HEK293 (cell line): Measurements from ENCODE around the gene PKIB.

ENCODE experiments used
- CTCF ChIA-PET: fragments of 350-600 bp; formaldehyde crosslinking; extraction: SDS; loops from one replicate; lab custom pipeline; 2021; ENCODE audit warnings: antibody characterized with exemption; lab: Yijun Ruan, JAX
- POLR2A ChIA-PET: fragments of 300-600 bp; formaldehyde crosslinking; extraction: SDS; loops from one replicate; lab custom pipeline; 2020; ENCODE audit warnings: antibody characterized with exemption, inconsistent platforms; lab: Yijun Ruan, JAX
- H3K27ac ChIP-seq: fragments of 200-500 bp; sonication (Bioruptor generic); 2 replicates; pipeline ENCODE4 v1.5.1; 2014; ENCODE audit warnings: low read depth, low read length, control low read depth, inconsistent platforms; ENCODE audit errors: extremely low read depth
- H3K36me3 ChIP-seq, 2 experiments: fragments of 200-500 bp in 1 of 2; sonication (Bioruptor generic) in 1 of 2; 1 replicate in 1 of 2; 2 replicates in 1 of 2; pipeline ENCODE4 v1.5.1; 2014 to 2017; ENCODE audit warnings: inconsistent platforms in 2 of 2, low read length in 2 of 2; ENCODE audit not compliant: control insufficient read depth in 2 of 2, insufficient read depth in 1 of 2
- H3K4me1 ChIP-seq: fragments of 200-500 bp; sonication (Bioruptor generic); 2 replicates; pipeline ENCODE4 v1.5.1; 2014; ENCODE audit warnings: mild to moderate bottlenecking, low read length, inconsistent platforms; ENCODE audit not compliant: control insufficient read depth, insufficient read depth
- H3K4me3 ChIP-seq: 2 replicates; pipeline ENCODE4 v1.5.1; 2011; ENCODE audit warnings: low read depth, mild to moderate bottlenecking, control low read depth, low read length, moderate library complexity
- H3K9me3 ChIP-seq: fragments of 200-500 bp; sonication (Bioruptor generic); 2 replicates; pipeline ENCODE4 v1.5.1; 2014; ENCODE audit warnings: low read depth, low read length, inconsistent platforms; ENCODE audit not compliant: control insufficient read depth, insufficient read depth
- BCL11B ChIP-seq: fragments of 450-650 bp; formaldehyde crosslinking; IDR thresholded peaks from 2 replicates; pipeline ENCODE4 v1.5.1; 2016; ENCODE audit warnings: low read depth, missing biosample characterization, missing genetic modification characterization
- CTCF ChIP-seq: fragments of 450-650 bp; formaldehyde crosslinking; IDR thresholded peaks from 2 replicates; pipeline ENCODE4 v1.5.1; 2016; ENCODE audit warnings: missing biosample characterization, missing genetic modification characterization
- SP2 ChIP-seq: fragments of 450-650 bp; formaldehyde crosslinking; IDR thresholded peaks from 2 replicates; pipeline ENCODE4 v1.5.1; 2016; ENCODE audit warnings: missing biosample characterization, missing genetic modification characterization
- ZBTB48 ChIP-seq: fragments of 450-650 bp; formaldehyde crosslinking; IDR thresholded peaks from 2 replicates; pipeline ENCODE4 v1.5.1; 2016; ENCODE audit warnings: missing biosample characterization, missing genetic modification characterization
- ZNF112 ChIP-seq: fragments of 450-650 bp; formaldehyde crosslinking; IDR thresholded peaks from 2 replicates; pipeline ENCODE4 v1.5.0; 2017; ENCODE audit warnings: missing biosample characterization, missing genetic modification characterization
- ZNF121 ChIP-seq: fragments of 450-650 bp; formaldehyde crosslinking; IDR thresholded peaks from 2 replicates; pipeline ENCODE4 v1.5.1; 2016; ENCODE audit warnings: missing biosample characterization, missing genetic modification characterization
- ZNF138 ChIP-seq: fragments of 450-650 bp; formaldehyde crosslinking; IDR thresholded peaks from 2 replicates; pipeline ENCODE4 v1.5.1; 2016; ENCODE audit warnings: missing biosample characterization, missing genetic modification characterization, borderline replicate concordance
- ZNF140 ChIP-seq: fragments of 450-650 bp; formaldehyde crosslinking; IDR thresholded peaks from 2 replicates; pipeline ENCODE4 v1.5.1; 2016; ENCODE audit warnings: missing biosample characterization, missing genetic modification characterization
- ZNF146 ChIP-seq: fragments of 450-650 bp; formaldehyde crosslinking; IDR thresholded peaks from 2 replicates; pipeline ENCODE4 v1.5.1; 2016; ENCODE audit warnings: missing biosample characterization, missing genetic modification characterization
- ZNF175 ChIP-seq: fragments of 450-650 bp; formaldehyde crosslinking; IDR thresholded peaks from 2 replicates; pipeline ENCODE4 v1.5.1; 2016; ENCODE audit warnings: missing biosample characterization, missing genetic modification characterization
- ZNF335 ChIP-seq: fragments of 450-650 bp; formaldehyde crosslinking; conservative IDR thresholded peaks from 2 replicates; pipeline ENCODE4 v1.5.1; 2016; ENCODE audit warnings: missing biosample characterization, missing genetic modification characterization
- ZNF48 ChIP-seq: fragments of 450-650 bp; formaldehyde crosslinking; IDR thresholded peaks from 2 replicates; pipeline ENCODE4 v1.5.1; 2016; ENCODE audit warnings: missing biosample characterization, missing genetic modification characterization
- ZNF518A ChIP-seq: fragments of 450-650 bp; formaldehyde crosslinking; conservative IDR thresholded peaks from 2 replicates; pipeline ENCODE4 v1.5.1; 2016; ENCODE audit warnings: low read depth, missing biosample characterization, missing genetic modification characterization
- ZNF654 ChIP-seq: fragments of 450-650 bp; formaldehyde crosslinking; IDR thresholded peaks from 2 replicates; pipeline ENCODE4 v1.5.1; 2016; ENCODE audit warnings: low read depth, missing biosample characterization, missing genetic modification characterization
- ZNF664 ChIP-seq: fragments of 450-650 bp; formaldehyde crosslinking; IDR thresholded peaks from 2 replicates; pipeline ENCODE4 v1.5.1; 2016; ENCODE audit warnings: missing biosample characterization, missing genetic modification characterization
- ZNF830 ChIP-seq: fragments of 450-650 bp; IDR thresholded peaks from 2 replicates; pipeline ENCODE4 v1.5.0; 2018; ENCODE audit warnings: missing biosample characterization, missing genetic modification characterization, low read depth, mild to moderate bottlenecking, moderate library complexity
- ZSCAN18 ChIP-seq: fragments of 450-650 bp; formaldehyde crosslinking; IDR thresholded peaks from 2 replicates; pipeline ENCODE4 v1.5.1; 2016; ENCODE audit warnings: missing biosample characterization, missing genetic modification characterization
- TF ChIP-seq, protein P1 (sequence below): fragments of 450-650 bp; formaldehyde crosslinking; IDR thresholded peaks from 2 replicates; pipeline ENCODE4 v1.5.1; 2016; ENCODE audit warnings: missing biosample characterization, missing genetic modification characterization
- TF ChIP-seq, protein P2 (sequence below): fragments of 450-650 bp; formaldehyde crosslinking; IDR thresholded peaks from 2 replicates; pipeline ENCODE4 v1.5.1; 2016; ENCODE audit warnings: missing biosample characterization, missing genetic modification characterization
- TF ChIP-seq, protein P3 (sequence below): fragments of 450-650 bp; formaldehyde crosslinking; IDR thresholded peaks from 2 replicates; pipeline ENCODE4 v1.5.1; 2017; ENCODE audit warnings: missing biosample characterization, missing genetic modification characterization
- TF ChIP-seq, protein P4 (sequence below): fragments of 450-650 bp; formaldehyde crosslinking; IDR thresholded peaks from 2 replicates; pipeline ENCODE4 v1.5.1; 2016; ENCODE audit warnings: missing biosample characterization, missing genetic modification characterization

PKIB gene

DNA sequence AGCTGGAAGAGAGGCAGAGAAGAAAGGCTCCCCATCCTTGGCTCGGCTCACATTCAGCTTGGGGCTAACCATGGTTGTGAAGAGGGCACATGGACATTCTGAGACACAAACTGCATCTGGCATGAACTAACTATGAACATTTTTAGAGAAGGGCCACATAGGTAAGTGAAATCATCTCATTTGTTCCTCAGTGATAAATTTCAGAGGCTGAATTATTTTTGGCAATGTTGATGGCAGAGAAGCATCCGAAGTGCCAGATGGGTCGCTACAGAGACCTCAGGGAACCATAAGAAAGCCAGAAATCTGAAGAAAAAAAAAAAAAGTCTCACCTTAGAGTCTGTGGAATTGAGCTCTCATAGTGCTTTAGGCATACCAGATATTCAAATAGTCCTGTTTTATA lies 120.1 kb downstream of the PKIB start (continued):
- TF ChIP-seq, protein P1, sequence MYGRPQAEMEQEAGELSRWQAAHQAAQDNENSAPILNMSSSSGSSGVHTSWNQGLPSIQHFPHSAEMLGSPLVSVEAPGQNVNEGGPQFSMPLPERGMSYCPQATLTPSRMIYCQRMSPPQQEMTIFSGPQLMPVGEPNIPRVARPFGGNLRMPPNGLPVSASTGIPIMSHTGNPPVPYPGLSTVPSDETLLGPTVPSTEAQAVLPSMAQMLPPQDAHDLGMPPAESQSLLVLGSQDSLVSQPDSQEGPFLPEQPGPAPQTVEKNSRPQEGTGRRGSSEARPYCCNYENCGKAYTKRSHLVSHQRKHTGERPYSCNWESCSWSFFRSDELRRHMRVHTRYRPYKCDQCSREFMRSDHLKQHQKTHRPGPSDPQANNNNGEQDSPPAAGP (tag by site-specific recombination) = no peak
- no peak for TF ChIP-seq ZNF664 (tag by site-specific recombination)
- TF ChIP-seq SP2 (tag by site-specific recombination) = no peak
- no peak for TF ChIP-seq ZNF112 (tag by site-specific recombination)
- TF ChIP-seq ZNF518A (tag by site-specific recombination) = no peak

- POLR2A ChIA-PET = interaction anchor here (1.5 kb wide), 1 partner anchor 109 kb away, joined by 6 read pairs; no protein-coding TSS in a partner anchor
- no peak for TF ChIP-seq ZNF335 (tag by site-specific recombination)
- no peak for TF ChIP-seq ZSCAN18 (tag by site-specific recombination)
- TF ChIP-seq ZNF138 (tag by site-specific recombination) = no peak
- TF ChIP-seq ZNF146 (tag by site-specific recombination) = no peak
- TF ChIP-seq ZBTB48 (tag by site-specific recombination) = no peak
- TF ChIP-seq, protein P2, sequence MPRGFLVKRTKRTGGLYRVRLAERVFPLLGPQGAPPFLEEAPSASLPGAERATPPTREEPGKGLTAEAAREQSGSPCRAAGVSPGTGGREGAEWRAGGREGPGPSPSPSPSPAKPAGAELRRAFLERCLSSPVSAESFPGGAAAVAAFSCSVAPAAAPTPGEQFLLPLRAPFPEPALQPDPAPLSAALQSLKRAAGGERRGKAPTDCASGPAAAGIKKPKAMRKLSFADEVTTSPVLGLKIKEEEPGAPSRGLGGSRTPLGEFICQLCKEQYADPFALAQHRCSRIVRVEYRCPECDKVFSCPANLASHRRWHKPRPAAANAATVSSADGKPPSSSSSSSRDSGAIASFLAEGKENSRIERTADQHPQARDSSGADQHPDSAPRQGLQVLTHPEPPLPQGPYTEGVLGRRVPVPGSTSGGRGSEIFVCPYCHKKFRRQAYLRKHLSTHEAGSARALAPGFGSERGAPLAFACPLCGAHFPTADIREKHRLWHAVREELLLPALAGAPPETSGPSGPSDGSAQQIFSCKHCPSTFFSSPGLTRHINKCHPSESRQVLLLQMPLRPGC (tag by site-specific recombination) = no peak
- TF ChIP-seq, protein P3, sequence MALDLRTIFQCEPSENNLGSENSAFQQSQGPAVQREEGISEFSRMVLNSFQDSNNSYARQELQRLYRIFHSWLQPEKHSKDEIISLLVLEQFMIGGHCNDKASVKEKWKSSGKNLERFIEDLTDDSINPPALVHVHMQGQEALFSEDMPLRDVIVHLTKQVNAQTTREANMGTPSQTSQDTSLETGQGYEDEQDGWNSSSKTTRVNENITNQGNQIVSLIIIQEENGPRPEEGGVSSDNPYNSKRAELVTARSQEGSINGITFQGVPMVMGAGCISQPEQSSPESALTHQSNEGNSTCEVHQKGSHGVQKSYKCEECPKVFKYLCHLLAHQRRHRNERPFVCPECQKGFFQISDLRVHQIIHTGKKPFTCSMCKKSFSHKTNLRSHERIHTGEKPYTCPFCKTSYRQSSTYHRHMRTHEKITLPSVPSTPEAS (tag by site-specific recombination) = no peak
- no peak for TF ChIP-seq ZNF121 (tag by site-specific recombination)
- TF ChIP-seq ZNF48 = no peak
- TF ChIP-seq CTCF (tag by site-specific recombination) = peak; percentile 44; the same call in 1 of the 2 replicates
- TF ChIP-seq ZNF654 = peak; percentile 91
- TF ChIP-seq, protein P4, sequence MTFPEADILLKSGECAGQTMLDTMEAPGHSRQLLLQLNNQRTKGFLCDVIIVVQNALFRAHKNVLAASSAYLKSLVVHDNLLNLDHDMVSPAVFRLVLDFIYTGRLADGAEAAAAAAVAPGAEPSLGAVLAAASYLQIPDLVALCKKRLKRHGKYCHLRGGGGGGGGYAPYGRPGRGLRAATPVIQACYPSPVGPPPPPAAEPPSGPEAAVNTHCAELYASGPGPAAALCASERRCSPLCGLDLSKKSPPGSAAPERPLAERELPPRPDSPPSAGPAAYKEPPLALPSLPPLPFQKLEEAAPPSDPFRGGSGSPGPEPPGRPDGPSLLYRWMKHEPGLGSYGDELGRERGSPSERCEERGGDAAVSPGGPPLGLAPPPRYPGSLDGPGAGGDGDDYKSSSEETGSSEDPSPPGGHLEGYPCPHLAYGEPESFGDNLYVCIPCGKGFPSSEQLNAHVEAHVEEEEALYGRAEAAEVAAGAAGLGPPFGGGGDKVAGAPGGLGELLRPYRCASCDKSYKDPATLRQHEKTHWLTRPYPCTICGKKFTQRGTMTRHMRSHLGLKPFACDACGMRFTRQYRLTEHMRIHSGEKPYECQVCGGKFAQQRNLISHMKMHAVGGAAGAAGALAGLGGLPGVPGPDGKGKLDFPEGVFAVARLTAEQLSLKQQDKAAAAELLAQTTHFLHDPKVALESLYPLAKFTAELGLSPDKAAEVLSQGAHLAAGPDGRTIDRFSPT = no peak
- TF ChIP-seq ZNF140 (tag by site-specific recombination) = no peak
- TF ChIP-seq ZNF830 (tag by site-specific recombination) = no peak
- no peak for TF ChIP-seq BCL11B (tag by site-specific recombination)
- no peak for TF ChIP-seq ZNF175 (tag by site-specific recombination)
Measured at GRCh38 chr6:122730775-122731386, 120.7 kb downstream of the PKIB start.

More at GRCh38 chr6:122730775-122731386, 120.7 kb downstream of the PKIB start:
- no peaks in the 10 kb centered on the region for H3K36me3 ChIP-seq
- H3K4me3 ChIP-seq = no peak overlapping the region
- no peaks in the 10 kb centered on the region for H3K4me1 ChIP-seq
- CTCF ChIA-PET = interaction anchor here (0.6 to 10.7 kb wide), 49 partner anchors 9 to 1227 kb away, joined by 3 to 196 read pairs (median 4); partner anchors contain the start of genes PKIB, SERINC1 and SMPDL3A
- H3K9me3 ChIP-seq = no peaks in the 10 kb centered on the region
- H3K27ac ChIP-seq = no peak overlapping the region
